SU-DHL-6 (cell line): ENCODE data around the gene TM9SF4.
"Not testable (repeated sequence)": the region's sequence is repeated elsewhere in the genome, so short reads cannot be mapped to it uniquely, and the experiment has no call there.

Experiments used
- CTCF ChIP-seq: fragments of 200-600 bp; sonication (generic); IDR thresholded peaks from one replicate; pipeline ENCODE4 v1.5.1; 2017; ENCODE audit warnings: antibody characterized with exemption, mild to moderate bottlenecking, low read length, moderate library complexity; ENCODE audit not compliant: insufficient read depth, poor library complexity, severe bottlenecking
- EZH2phosphoT487 ChIP-seq: fragments of 200-600 bp; sonication (generic), shearing (Covaris generic); conservative IDR thresholded peaks from 2 replicates; pipeline ENCODE4 v1.6.1; 2018; ENCODE audit warnings: mild to moderate bottlenecking, antibody characterized with exemption, low read length, moderate library complexity, mixed read lengths

DNA sequence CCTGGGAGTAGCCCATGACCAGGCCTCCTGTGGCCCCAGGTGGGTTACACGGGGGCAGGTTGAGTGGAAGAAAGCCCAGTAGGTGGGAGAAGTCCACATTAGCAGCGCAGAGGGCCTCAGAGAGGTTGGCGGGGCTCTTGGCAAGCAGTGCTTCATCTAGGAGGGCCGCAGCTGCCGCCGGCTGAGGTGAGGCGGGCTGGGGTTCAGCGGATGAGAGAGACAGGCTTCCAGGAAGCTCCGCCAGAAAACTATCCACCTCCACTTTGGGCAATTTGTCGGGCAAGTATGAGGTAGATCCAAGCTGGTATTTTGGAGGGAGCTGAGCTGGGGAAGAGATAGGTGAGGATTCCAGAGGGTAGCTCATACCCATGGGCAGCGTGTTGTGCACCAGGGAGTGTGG lies 87.1 kb downstream of the TM9SF4 start:
- TF ChIP-seq CTCF, EZH2phosphoT487: not testable (repeated sequence)
